Karpas-422 (cell line): Measurements from ENCODE around the gene MAPRE3. TPM values are rescaled to one million over a fixed set of nuclear protein-coding genes. Genes with fewer than 3 reads are reported as not detected.
A peak's percentile ranks its signal among the peaks of the same experiment; 100 is the strongest.

ENCODE experiments used
- DNase-seq: peaks from one replicate; pipeline ENCODE4 v3.0.0-alpha.2; 2015
- H2AFZ ChIP-seq: fragments of 200-600 bp; sonication (generic); 2 replicates; pipeline ENCODE4 v1.6.1; 2014; ENCODE audit warnings: antibody characterized with exemption, low read length, mixed read lengths
- H3K27ac ChIP-seq: fragments of 200-600 bp; sonication (generic); 2 replicates; pipeline ENCODE4 v1.5.1; 2014; ENCODE audit warnings: mild to moderate bottlenecking, low read length, moderate library complexity
- H3K27me3 ChIP-seq: fragments of 200-600 bp; sonication (generic); 2 replicates; pipeline ENCODE4 v1.6.1; 2014; ENCODE audit warnings: low read length, mixed read lengths
- H3K36me3 ChIP-seq: fragments of 200-600 bp; sonication (generic); 2 replicates; pipeline ENCODE4 v1.6.1; 2014; ENCODE audit warnings: low read length, mixed read lengths; ENCODE audit not compliant: insufficient read depth
- H3K4me1 ChIP-seq: fragments of 200-600 bp; sonication (generic); 2 replicates; pipeline ENCODE4 v1.6.1; 2014; ENCODE audit warnings: mild to moderate bottlenecking, low read length, mixed read lengths
- H3K4me2 ChIP-seq: fragments of 200-600 bp; sonication (generic); 2 replicates; pipeline ENCODE4 v1.6.1; 2014; ENCODE audit warnings: low read length, low read depth, mild to moderate bottlenecking; ENCODE audit not compliant: poor library complexity, severe bottlenecking
- H3K4me3 ChIP-seq: fragments of 200-600 bp; sonication (generic); 2 replicates; pipeline ENCODE4 v1.5.1; 2014; ENCODE audit warnings: mild to moderate bottlenecking, antibody characterized with exemption, low read length, mixed read lengths
- H3K79me2 ChIP-seq: fragments of 200-600 bp; sonication (generic); 2 replicates; pipeline ENCODE4 v1.6.1; 2014; ENCODE audit warnings: mild to moderate bottlenecking, low read length, mixed read lengths
- H3K9ac ChIP-seq: fragments of 200-600 bp; sonication (generic); 2 replicates; pipeline ENCODE4 v1.6.0; 2014; ENCODE audit warnings: low read length
- H3K9me2 ChIP-seq: fragments of 200-600 bp; sonication (generic), shearing (Covaris generic); replicated peaks from 2 replicates; pipeline ENCODE4 v1.6.0; 2014; ENCODE audit warnings: mild to moderate bottlenecking, low read length, moderate library complexity; ENCODE audit not compliant: insufficient read depth
- H3K9me3 ChIP-seq: fragments of 300-700, 200-600 bp; sonication (generic); 2 replicates; pipeline ENCODE4 v1.6.1; 2014; ENCODE audit warnings: low read length, mixed read lengths
- H4K20me1 ChIP-seq: fragments of 200-600 bp; sonication (generic); 2 replicates; pipeline ENCODE4 v1.6.1; 2014; ENCODE audit warnings: mild to moderate bottlenecking, antibody characterized with exemption, low read length, low read depth; ENCODE audit not compliant: insufficient read depth
- total RNA-seq: library from RNA; depleted of rRNA; stranded (reverse); fragments of >200 nt; shearing (Covaris generic); gene quantifications from 2 replicates; pipeline ENCODE4 v1.2.3, GENCODE V29; 2014; ENCODE audit warnings: low replicate concordance

Gene MAPRE3
- total RNA-seq, 1 experiment from 2014 or later: 0.30 TPM

DNA sequence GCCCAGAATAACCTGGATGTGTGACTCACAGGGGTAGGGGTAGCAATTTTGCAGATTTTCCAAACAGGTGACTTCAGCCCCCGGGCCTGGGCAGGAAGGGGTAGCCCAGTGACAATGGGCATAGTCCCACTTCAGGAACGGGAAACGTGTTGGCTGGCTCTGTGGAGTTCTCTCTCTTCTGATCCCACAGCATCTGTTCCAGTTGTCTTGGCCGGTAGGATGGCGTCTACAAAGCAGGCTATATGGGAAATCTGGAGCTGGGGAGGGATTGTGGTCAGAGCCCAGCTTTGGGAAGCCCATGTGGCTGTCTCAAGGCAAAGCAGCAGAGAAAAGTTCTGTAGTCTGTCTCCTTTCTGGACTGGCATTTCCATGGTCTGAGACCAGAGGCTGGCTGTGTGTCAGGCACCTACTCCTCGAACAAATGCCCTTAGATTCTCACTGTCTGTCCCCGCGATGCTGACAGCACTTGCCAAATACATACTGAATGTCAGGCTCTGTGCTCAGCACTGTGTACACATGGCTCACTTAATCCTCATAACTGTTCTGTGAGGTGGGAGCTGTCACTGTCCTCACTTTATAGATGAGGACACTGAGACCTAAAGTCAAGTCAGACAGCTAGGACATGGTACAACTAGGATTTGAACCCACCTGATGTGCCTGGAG is 44.5 kb downstream of the MAPRE3 start:
- Histone ChIP-seq H3K4me2 (no peak overlapping the region), H3K9me3 (no peaks in the 10 kb centered on the region), H3K27ac (no peak overlapping the region), H2AFZ (no peak overlapping the region), H3K4me1 (peaks cover 15% of the 10 kb centered on the region), H3K4me3 (no peak overlapping the region), H3K27me3 (0 out of 2 replicates have a peak, but pooled peaks cover 2% of the 10 kb centered on the region), H3K9ac (no peak overlapping the region), H3K36me3 (no peaks in the 10 kb centered on the region), H4K20me1 (no peaks in the 10 kb centered on the region), H3K79me2 (no peaks in the 10 kb centered on the region), H3K9me2 (no peaks in the 10 kb centered on the region)
- no peak for DNase-seq

GRCh38 chr2:27016801-27017325 is 46.4 kb downstream of the MAPRE3 start:
- Histone ChIP-seq H4K20me1 (no peaks in the 10 kb centered on the region), H3K9ac (no peak overlapping the region), H3K27ac (no peak overlapping the region), H2AFZ (no peak overlapping the region), H3K27me3 (0 out of 2 replicates have a peak, but pooled peaks cover 2% of the 10 kb centered on the region), H3K9me2 (no peaks in the 10 kb centered on the region), H3K4me2 (no peak overlapping the region), H3K4me3 (no peak overlapping the region), H3K9me3 (no peaks in the 10 kb centered on the region), H3K79me2 (no peaks in the 10 kb centered on the region), H3K36me3 (no peaks in the 10 kb centered on the region), H3K4me1 (peaks cover 15% of the 10 kb centered on the region)
- DNase-seq: peak; percentile 90

GRCh38 chr2:27018142-27018541 is 47.7 kb downstream of the MAPRE3 start:
- H4K20me1 ChIP-seq: no peaks in the 10 kb centered on the region
- no peak overlapping the region for H3K27ac ChIP-seq
- H3K79me2 ChIP-seq: no peaks in the 10 kb centered on the region
- H3K9me3 ChIP-seq: no peaks in the 10 kb centered on the region
- no peak overlapping the region for H3K4me3 ChIP-seq
- H2AFZ ChIP-seq: no peak overlapping the region
- peaks cover 15% of the 10 kb centered on the region for H3K4me1 ChIP-seq
- peak; percentile 52 for DNase-seq
- peak overlapping the region; percentile 11; the same call in 1 of the 2 replicates for H3K9ac ChIP-seq
- 0 out of 2 replicates have a peak, but pooled peaks cover 2% of the 10 kb centered on the region for H3K27me3 ChIP-seq
- peak overlapping the region; percentile 36 for H3K4me2 ChIP-seq
- H3K9me2 ChIP-seq: no peaks in the 10 kb centered on the region
- no peaks in the 10 kb centered on the region for H3K36me3 ChIP-seq

GRCh38 chr2:27019459-27019858 is 49.0 kb downstream of the MAPRE3 start:
- Histone ChIP-seq H3K79me2 (no peaks in the 10 kb centered on the region), H3K9me2 (no peaks in the 10 kb centered on the region), H3K4me1 (peaks cover 15% of the 10 kb centered on the region), H3K4me3 (no peak overlapping the region), H2AFZ (no peak overlapping the region), H3K36me3 (no peaks in the 10 kb centered on the region), H3K9ac (no peak overlapping the region), H4K20me1 (no peaks in the 10 kb centered on the region), H3K9me3 (no peaks in the 10 kb centered on the region), H3K4me2 (no peak overlapping the region), H3K27ac (no peak overlapping the region), H3K27me3 (0 out of 2 replicates have a peak, but pooled peaks cover 2% of the 10 kb centered on the region)
- no peak for DNase-seq

DNA sequence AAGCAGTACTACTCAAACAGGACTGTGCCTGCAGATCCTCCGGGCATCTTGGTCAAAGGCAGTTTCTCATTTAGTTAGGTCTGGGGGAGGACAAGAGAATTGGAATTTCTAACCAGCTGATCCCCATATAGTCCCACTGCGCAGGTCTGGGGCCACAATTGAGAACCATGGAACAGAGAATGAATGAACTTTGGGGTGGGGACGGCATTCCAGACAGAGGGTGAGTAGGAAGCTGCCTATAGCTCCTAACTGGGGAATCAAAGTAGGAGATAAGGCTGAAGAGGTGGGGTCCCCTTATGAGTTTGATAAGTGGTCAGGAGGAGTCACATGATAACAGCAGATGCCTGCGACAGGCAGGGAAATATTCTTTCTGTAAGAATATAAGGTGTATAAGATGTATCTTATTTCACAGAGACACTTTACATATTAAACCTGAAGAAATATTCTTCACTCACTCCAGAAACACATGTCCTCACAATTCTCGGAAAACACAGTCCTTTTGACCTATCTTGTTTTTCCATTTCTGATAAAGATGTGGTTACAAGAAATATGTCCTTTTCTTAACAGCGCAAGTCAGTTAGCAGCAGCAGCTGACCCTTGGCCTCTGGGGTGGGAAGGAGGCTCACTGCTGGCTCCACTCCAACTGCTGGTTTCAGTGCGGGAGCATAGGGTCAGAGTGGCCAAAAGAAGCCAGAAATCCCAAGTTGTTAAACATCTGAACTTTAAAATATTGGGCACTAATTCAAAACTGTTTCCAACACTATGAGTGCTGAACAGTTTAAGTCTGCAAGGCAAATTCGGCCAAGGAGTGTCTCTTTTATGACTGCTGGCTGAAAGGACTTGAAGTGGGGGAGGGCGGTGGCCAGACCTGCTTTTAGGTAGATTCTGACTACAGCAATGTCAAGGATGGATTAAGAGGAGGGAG is 49.8 kb downstream of the MAPRE3 start:
- Histone ChIP-seq H3K4me1 (peaks cover 15% of the 10 kb centered on the region), H3K9me2 (no peaks in the 10 kb centered on the region), H3K36me3 (no peaks in the 10 kb centered on the region), H3K79me2 (no peaks in the 10 kb centered on the region), H3K4me2 (no peak overlapping the region), H3K9me3 (no peaks in the 10 kb centered on the region), H3K27me3 (0 out of 2 replicates have a peak, but pooled peaks cover 2% of the 10 kb centered on the region), H2AFZ (no peak overlapping the region), H3K9ac (no peak overlapping the region), H3K27ac (no peak overlapping the region), H4K20me1 (no peaks in the 10 kb centered on the region), H3K4me3 (no peak overlapping the region)
- DNase-seq: no peak

DNA sequence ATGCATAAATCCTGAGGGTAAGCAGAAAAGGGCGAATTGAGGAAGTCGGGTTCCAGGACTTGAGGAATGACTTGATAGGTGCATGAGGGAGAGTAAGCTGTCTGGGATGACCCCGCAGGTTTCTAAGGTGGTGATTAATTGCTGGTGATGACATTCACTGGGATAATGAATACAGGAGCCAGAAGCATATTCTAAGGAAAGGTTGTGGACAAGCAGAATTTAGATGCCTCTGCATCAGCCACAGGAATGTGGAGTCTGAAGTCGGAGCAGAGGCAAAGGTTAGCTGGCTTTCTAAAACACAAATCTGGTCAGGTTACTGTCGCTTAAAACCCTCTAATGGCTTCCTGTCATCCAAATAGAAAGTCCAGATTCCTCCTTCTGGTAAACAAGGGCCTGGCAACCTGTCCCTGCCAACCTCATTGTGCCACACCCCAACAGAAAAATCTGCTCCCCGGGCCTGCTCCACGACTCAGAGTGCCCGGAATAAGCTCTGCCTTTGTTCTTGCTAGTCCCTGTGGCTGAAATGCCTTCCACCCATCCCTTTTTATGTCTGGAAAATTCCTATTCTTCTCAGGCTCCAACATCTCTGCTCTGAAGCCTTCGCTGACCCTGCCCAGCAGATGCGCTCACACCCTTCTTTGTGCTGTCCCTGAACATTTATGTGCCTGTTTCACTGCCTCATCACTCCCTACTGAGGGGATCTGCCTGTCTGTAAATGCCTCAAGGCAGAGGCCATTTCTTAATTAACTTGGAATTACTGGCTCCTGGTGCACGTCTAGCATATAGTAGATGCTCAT is 51.0 kb downstream of the MAPRE3 start:
- Histone ChIP-seq H3K4me2 (no peak overlapping the region), H3K9ac (no peak overlapping the region), H3K79me2 (no peaks in the 10 kb centered on the region), H3K4me3 (no peak overlapping the region), H3K9me3 (no peaks in the 10 kb centered on the region), H3K9me2 (no peaks in the 10 kb centered on the region), H4K20me1 (no peaks in the 10 kb centered on the region), H3K27me3 (0 out of 2 replicates have a peak, but pooled peaks cover 2% of the 10 kb centered on the region), H3K36me3 (no peaks in the 10 kb centered on the region), H2AFZ (no peak overlapping the region), H3K4me1 (peaks cover 15% of the 10 kb centered on the region), H3K27ac (no peak overlapping the region)
- DNase-seq: no peak

GRCh38 chr2:27023740-27024139 is 53.3 kb downstream of the MAPRE3 start:
- no peaks in the 10 kb centered on the region for H3K9me2 ChIP-seq
- H3K4me1 ChIP-seq: no peaks in the 10 kb centered on the region
- H3K4me2 ChIP-seq: no peak overlapping the region
- no peaks in the 10 kb centered on the region for H3K79me2 ChIP-seq
- H3K27ac ChIP-seq: no peak overlapping the region
- H3K4me3 ChIP-seq: no peak overlapping the region
- H3K9ac ChIP-seq: no peak overlapping the region
- H3K27me3 ChIP-seq: 0 out of 2 replicates have a peak, but pooled peaks cover 2% of the 10 kb centered on the region
- H2AFZ ChIP-seq: no peak overlapping the region
- no peak for DNase-seq
- H4K20me1 ChIP-seq: no peaks in the 10 kb centered on the region
- H3K9me3 ChIP-seq: no peaks in the 10 kb centered on the region
- H3K36me3 ChIP-seq: no peaks in the 10 kb centered on the region
